OCI-LY7 (cell line): Measurements from ENCODE around the gene RALA.

ENCODE experiments used
- CTCF ChIP-seq: fragments of 200-600 bp; sonication (generic); conservative IDR thresholded peaks from 2 replicates; pipeline ENCODE4 v1.5.1; 2014; ENCODE audit warnings: mild to moderate bottlenecking, antibody characterized with exemption, low read length, moderate library complexity, mixed read lengths
- EZH2phosphoT487 ChIP-seq: fragments of 200-600 bp; sonication (generic); IDR thresholded peaks from 2 replicates; pipeline ENCODE4 v1.6.1; 2018; ENCODE audit warnings: low read depth, borderline replicate concordance, mild to moderate bottlenecking, mixed run types, antibody characterized with exemption, low read length, moderate library complexity, mixed read lengths

- no peak for TF ChIP-seq CTCF
- no peak for TF ChIP-seq EZH2phosphoT487
These were observed 73.3 kb downstream of the RALA start for GRCh38 chr7:39696631-39697030.
